NB4 (cell line): ENCODE data around the gene RNF157.

Experiments
- CTCF ChIP-seq: IDR thresholded peaks from one replicate; pipeline ENCODE4 v1.5.1; 2012; ENCODE audit warnings: low read depth, low read length
- MAX ChIP-seq: IDR thresholded peaks from 2 replicates; pipeline ENCODE4 v1.6.1; 2011; ENCODE audit warnings: low read depth, low read length
- POLR2A ChIP-seq: IDR thresholded peaks from 2 replicates; pipeline ENCODE4 v1.6.1; 2011; ENCODE audit warnings: mild to moderate bottlenecking; ENCODE audit not compliant: insufficient read length; ENCODE audit errors: extremely low read depth

- TF ChIP-seq POLR2A (no peak), CTCF (no peak), MAX (no peak)
These were observed 23.6 kb upstream of the RNF157 start for GRCh38 chr17:76263896-76264295.
